Activated CD8-positive, alpha-beta memory T cell treated with anti-CD3 and anti-CD28 coated beads, Interleukin-2, amount 50 U/mL, for 1 hour (primary cell): ENCODE data around the gene C1orf122.

ENCODE experiments used
- DNase-seq: peaks from one replicate; pipeline ENCODE4 v3.0.0-alpha.2; 2020; ENCODE audit errors: extremely low read depth

C1orf122 gene

DNA sequence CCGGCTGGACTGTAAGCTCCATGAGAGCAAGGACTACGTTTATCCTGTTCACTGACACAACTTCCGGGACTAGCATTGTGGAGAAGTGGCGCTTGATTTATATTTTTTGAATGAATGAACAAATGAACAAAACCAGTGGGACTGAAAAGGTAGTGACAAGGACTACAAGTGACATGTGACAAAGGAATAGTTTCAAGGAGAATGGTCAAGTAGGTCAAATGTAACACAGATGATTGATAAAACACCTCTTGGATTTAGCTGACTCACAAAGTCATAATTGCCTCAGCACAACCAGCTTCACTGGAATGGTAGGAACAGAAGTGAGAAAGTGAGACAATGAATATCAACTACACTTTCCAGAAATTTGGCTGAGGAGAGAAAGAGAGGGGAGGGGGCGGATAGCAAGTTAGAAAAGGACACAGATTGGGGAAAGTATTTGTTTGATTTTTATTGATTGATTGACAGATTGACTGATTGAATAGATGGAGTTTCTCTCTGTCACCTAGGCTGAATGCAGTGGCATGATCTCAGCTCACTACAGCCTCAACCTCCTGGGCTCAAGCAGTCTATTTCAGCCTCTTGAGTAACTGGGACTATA is 37.6 kb downstream of the C1orf122 start:
- no peak for DNase-seq

GRCh38 chr1:37845786-37846185 is 38.2 kb downstream of the C1orf122 start:
- no peak for DNase-seq

DNA sequence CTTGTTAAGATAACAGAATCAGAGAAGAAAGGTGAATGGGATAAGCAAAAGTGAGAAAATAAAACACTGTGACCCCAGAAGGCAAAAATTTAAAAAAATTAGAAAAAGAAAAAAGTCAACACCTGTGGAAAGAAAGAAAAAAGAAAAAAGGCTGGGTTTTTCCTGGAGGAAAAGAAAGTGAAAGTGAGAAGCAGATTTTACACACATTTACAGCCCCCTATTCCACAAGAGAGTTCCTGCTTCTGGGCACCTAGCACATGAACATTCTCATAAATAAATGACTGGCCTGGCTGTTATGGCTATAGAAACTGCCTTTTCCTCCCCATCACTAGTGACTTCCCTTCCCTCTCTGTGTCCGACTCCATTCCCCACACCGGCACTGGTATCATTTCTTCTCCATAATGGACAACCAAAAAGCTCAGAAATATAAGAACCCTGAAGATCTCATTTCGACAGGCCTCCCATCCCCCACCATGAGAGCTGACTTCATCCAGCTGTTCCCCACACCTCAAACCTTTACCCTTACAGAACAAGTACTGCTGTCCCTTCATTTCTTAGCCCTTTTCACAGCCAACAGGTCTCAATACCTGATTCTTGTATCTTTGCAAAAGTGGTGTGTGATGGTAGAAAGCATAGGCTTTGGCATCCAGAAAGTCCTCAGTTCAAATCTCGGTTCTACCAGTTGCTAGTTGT is 39.2 kb downstream of the C1orf122 start:
- no peak for DNase-seq

- DNase-seq: no peak
Measured at GRCh38 chr1:37849480-37849879, 41.9 kb downstream of the C1orf122 start.

DNA sequence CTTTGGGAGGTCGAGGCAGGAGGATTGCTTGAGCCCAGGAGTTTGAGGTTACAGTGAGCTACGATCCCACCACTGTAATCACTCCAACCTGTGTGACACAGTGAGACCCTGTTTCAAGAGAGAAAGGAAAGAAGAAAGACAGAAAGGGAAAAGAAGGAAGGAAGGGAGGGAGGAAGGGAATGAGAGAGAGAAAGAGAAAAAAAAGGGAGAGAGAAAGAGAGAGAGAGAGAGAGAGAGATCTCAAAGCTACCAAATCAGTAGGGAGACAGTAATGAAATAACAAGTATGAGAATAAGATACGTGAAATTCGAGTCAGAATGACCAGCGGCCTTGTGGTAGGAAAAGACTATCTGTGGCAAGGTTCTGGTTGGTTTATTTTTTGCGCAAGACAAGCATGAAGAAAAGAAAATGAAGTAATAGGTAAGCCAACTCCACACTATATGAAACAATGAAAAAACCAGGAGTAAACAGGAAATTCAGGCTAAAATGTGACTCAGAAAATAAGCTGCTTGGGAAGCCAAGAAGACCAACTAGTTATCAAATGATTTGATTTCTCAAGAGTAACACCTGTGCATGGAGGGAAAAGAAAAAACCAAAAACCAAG is 42.9 kb downstream of the C1orf122 start:
- DNase-seq: no peak

GRCh38 chr1:37851262-37851661 is 43.7 kb downstream of the C1orf122 start:
- no peak for DNase-seq

GRCh38 chr1:37851782-37852210 is 44.2 kb downstream of the C1orf122 start:
- no peak for DNase-seq

DNA sequence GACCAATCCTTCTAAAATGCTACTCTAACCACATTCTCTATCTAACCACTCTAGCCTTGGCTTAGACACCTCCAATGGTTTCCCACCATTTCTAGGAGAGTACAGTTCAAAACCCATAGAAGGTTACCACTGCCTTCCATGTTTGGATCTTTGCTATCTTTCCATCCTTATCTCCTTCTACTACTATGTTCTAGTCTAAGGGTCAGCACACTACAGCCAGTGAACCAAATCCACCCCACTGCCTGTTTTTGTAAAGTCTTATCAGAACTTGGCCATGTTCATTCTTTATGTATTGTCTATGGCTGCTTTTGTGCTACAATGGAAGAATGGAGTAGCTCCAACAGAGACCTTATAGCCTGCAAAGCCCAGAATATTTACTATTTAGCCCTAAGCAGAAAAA is 45.6 kb downstream of the C1orf122 start:
- DNase-seq: no peak

DNA sequence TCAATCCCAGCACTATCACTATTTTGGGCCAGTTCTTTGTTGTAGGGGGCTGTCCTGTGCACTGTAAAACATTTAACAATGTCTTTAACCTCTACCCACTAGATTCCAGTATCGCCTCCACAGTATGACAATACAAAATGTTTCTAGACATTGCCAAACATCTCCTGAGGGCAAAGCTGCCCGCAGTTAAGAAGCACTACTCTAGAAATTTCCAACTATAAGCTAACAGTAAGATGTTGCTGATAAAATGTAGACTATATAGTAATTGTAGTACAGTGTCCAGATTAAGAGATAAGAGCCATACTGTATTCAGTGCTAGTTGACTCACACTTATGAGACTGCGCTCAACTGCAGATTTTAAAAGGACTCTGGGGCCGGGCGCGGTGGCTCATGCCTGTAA is 46.8 kb downstream of the C1orf122 start:
- DNase-seq: no peak
